Measurements from ENCODE around the gene PRKCA. TPM values are rescaled to one million over a fixed set of nuclear protein-coding genes. Genes with fewer than 3 reads are reported as not detected.

Gene PRKCA
- total and polyA plus RNA-seq, 9 of the 15 experiments (the other 6 are each of a cell fraction or from before 2014, with no cell fraction given): 3.2 to 33.0 (median 17.8) TPM

GRCh38 chr17:66661411-66662256 is 359.2 kb downstream of the PRKCA start:
- DNase-seq (ENCODE audit: extremely low read depth in 1 of 4, low spot score in 3 of 4) (peak; percentile 18 to 73 (median 37)), ATAC-seq (peak; percentile 75), FAIRE-seq (peak; percentile 93)
- peaks cover 7% of the 10 kb centered on the region; the same call in 1 of the 3 replicates for H3K36me3 ChIP-seq (ENCODE audit: control insufficient read depth, insufficient read depth, low read length)
- BruUV-seq (replicated peaks): no TSS peak
- H4K20me1 ChIP-seq (replicated peaks; ENCODE audit: control insufficient read depth, insufficient read depth, low read length): peaks cover 8% of the 10 kb centered on the region
- no peaks in the 10 kb centered on the region for H3K79me2 ChIP-seq (ENCODE audit: control insufficient read depth, insufficient read depth, low read length)
- peak overlapping the region; percentile 32; the same call in 2 of the 3 replicates for H3K27ac ChIP-seq (ENCODE audit: extremely low read depth, low read depth, low read length)
- H3K4me2 ChIP-seq (ENCODE audit: insufficient read depth, low read length): no peak overlapping the region
- H3K9me3 ChIP-seq (replicated peaks; ENCODE audit: control insufficient read depth, insufficient read depth, low read depth, low read length): no peaks in the 10 kb centered on the region
- in situ Hi-C loops (cut with MboI) (no loop called here), intact Hi-C loops (cut with micrococcal nuclease) (no loop called here)
- ChIA-PET CTCF (ENCODE audit: low intra/inter-chr PET ratio) (no interaction called here), POLR2A (interaction anchor here (0.6 to 1.3 kb wide), 6 partner anchors 8 to 617 kb away, joined by 3 to 5 read pairs (median 4); no protein-coding TSS in a partner anchor)
- peaks cover 9 to 24% of the 10 kb centered on the region in 2 experiments for H3K4me1 ChIP-seq (replicated peaks in 1 of 2; ENCODE audit: control insufficient read depth in 2 of 2, insufficient read depth in 2 of 2, low read length in 2 of 2)
- no peak overlapping the region for H3K9ac ChIP-seq (ENCODE audit: insufficient read depth in 1 of 2, low read depth in 2 of 2, low read length in 2 of 2)
- 61% methylated on average over 12 of the region's 13 CpGs for WGBS (ENCODE audit: insufficient coverage, low coverage, missing lambda C conversion rate)
- H2AFZ ChIP-seq (ENCODE audit: low read depth, low read length): no peak overlapping the region
- no peak overlapping the region for H3K4me3 ChIP-seq
- no peaks in the 10 kb centered on the region for H3K27me3 ChIP-seq (ENCODE audit: control insufficient read depth in 2 of 2, insufficient read depth in 2 of 2, low read length in 2 of 2)
- no peaks in the 10 kb centered on the region for H3K9me1 ChIP-seq (ENCODE audit: control insufficient read depth, insufficient read depth, low read length)
- TF ChIP-seq KAT7 (CRISPR knock-in tag; IDR thresholded peaks at IDR 0.05; ENCODE audit: borderline replicate concordance) (no peak), JUND (IDR thresholded peaks at IDR 0.05; ENCODE audit: borderline replicate concordance, low read depth, low read length) (peak; percentile 93), JUND (tag; IDR thresholded peaks at IDR 0.05; ENCODE audit: borderline replicate concordance, low read depth, low read length) (peak; percentile 93), NBN (IDR thresholded peaks at IDR 0.05; ENCODE audit: low read depth) (no peak), ZNF212 (CRISPR knock-in tag; IDR thresholded peaks at IDR 0.05) (no peak), NFE2L1 (tag; IDR thresholded peaks at IDR 0.05; ENCODE audit: borderline replicate concordance, low read depth) (peak; percentile 32; the same call in 1 of the 2 replicates), PBX2 (CRISPR knock-in tag; IDR thresholded peaks at IDR 0.05; ENCODE audit: low read depth) (no peak), PBX2 (tag; conservative IDR thresholded peaks at IDR 0.05; ENCODE audit: low read depth) (peak; percentile 72), ZBTB43 (CRISPR knock-in tag; IDR thresholded peaks at IDR 0.05) (no peak), TAF9B (IDR thresholded peaks at IDR 0.05; ENCODE audit: partially characterized antibody) (no peak), THAP7 (CRISPR knock-in tag; IDR thresholded peaks at IDR 0.05) (no peak), E4F1 (CRISPR knock-in tag; IDR thresholded peaks at IDR 0.05; ENCODE audit: borderline replicate concordance) (no peak), CBFB (CRISPR knock-in tag; IDR thresholded peaks at IDR 0.05) (no peak), ZC3H4 (CRISPR knock-in tag; IDR thresholded peaks at IDR 0.05; ENCODE audit: borderline replicate concordance) (no peak)

All from K562 (cell line).